ENCODE results near the gene SYNPO2. TPM values are rescaled to one million over a fixed set of nuclear protein-coding genes. Genes with fewer than 3 reads are reported as not detected.

The SYNPO2 gene
- total RNA-seq, 1 donor from 2014 or later: 2.9 TPM

DNA sequence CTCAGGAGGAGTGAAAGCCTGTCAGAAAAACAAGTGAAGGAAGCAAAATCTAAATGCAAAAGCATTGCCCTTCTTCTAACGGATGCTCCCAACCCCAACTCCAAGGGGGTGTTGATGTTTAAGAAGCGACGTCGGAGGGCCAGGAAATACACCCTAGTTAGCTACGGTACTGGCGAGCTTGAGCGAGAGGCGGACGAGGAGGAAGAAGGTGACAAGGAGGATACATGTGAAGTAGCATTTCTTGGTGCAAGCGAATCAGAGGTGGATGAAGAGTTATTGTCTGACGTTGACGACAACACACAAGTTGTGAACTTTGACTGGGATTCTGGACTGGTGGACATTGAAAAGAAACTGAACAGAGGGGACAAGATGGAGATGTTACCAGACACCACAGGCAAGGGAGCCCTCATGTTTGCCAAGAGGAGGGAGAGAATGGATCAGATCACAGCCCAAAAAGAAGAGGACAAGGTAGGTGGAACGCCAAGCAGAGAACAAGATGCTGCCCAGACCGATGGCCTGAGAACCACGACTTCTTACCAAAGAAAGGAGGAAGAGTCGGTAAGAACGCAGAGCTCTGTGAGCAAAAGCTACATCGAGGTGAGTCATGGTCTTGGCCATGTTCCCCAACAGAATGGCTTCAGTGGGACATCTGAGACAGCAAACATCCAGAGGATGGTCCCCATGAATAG lies 141.3 kb downstream of the SYNPO2 start:
- Mint-ChIP-seq H3K4me3 (ENCODE audit: unreplicated experiment) (no peak overlapping the region), H3K27me3 (ENCODE audit: unreplicated experiment) (peaks cover 1% of the 10 kb centered on the region), H3K36me3 (ENCODE audit: unreplicated experiment) (peaks cover 12% of the 10 kb centered on the region), H3K4me1 (ENCODE audit: low read depth, unreplicated experiment) (peaks cover 5% of the 10 kb centered on the region), H3K9me3 (ENCODE audit: unreplicated experiment) (peaks cover 2% of the 10 kb centered on the region), H3K27ac (ENCODE audit: unreplicated experiment) (no peak overlapping the region)
- no peak for DNase-seq
- TF ChIP-seq, protein P1, sequence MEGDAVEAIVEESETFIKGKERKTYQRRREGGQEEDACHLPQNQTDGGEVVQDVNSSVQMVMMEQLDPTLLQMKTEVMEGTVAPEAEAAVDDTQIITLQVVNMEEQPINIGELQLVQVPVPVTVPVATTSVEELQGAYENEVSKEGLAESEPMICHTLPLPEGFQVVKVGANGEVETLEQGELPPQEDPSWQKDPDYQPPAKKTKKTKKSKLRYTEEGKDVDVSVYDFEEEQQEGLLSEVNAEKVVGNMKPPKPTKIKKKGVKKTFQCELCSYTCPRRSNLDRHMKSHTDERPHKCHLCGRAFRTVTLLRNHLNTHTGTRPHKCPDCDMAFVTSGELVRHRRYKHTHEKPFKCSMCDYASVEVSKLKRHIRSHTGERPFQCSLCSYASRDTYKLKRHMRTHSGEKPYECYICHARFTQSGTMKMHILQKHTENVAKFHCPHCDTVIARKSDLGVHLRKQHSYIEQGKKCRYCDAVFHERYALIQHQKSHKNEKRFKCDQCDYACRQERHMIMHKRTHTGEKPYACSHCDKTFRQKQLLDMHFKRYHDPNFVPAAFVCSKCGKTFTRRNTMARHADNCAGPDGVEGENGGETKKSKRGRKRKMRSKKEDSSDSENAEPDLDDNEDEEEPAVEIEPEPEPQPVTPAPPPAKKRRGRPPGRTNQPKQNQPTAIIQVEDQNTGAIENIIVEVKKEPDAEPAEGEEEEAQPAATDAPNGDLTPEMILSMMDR (IDR thresholded peaks at IDR 0.05; ENCODE audit: partially characterized antibody, unreplicated experiment): no peak

DNA sequence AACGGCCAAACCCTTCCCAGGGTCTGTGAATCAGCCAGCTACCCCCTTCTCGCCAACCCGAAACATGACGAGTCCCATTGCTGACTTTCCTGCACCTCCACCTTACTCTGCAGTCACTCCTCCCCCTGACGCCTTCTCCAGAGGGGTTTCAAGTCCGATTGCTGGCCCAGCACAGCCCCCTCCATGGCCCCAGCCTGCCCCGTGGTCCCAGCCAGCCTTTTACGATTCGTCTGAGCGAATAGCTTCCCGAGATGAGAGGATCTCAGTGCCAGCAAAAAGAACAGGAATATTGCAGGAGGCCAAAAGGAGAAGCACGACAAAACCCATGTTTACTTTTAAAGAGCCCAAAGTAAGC lies 141.9 kb downstream of the SYNPO2 start:
- no peak for DNase-seq
- Mint-ChIP-seq H3K9me3 (ENCODE audit: unreplicated experiment) (peaks cover 2% of the 10 kb centered on the region), H3K27me3 (ENCODE audit: unreplicated experiment) (peaks cover 1% of the 10 kb centered on the region), H3K4me3 (ENCODE audit: unreplicated experiment) (no peak overlapping the region), H3K36me3 (ENCODE audit: unreplicated experiment) (peaks cover 12% of the 10 kb centered on the region), H3K4me1 (ENCODE audit: low read depth, unreplicated experiment) (peaks cover 5% of the 10 kb centered on the region), H3K27ac (ENCODE audit: unreplicated experiment) (no peak overlapping the region)
- TF ChIP-seq, protein P1 (IDR thresholded peaks at IDR 0.05; ENCODE audit: partially characterized antibody, unreplicated experiment): no peak

DNA sequence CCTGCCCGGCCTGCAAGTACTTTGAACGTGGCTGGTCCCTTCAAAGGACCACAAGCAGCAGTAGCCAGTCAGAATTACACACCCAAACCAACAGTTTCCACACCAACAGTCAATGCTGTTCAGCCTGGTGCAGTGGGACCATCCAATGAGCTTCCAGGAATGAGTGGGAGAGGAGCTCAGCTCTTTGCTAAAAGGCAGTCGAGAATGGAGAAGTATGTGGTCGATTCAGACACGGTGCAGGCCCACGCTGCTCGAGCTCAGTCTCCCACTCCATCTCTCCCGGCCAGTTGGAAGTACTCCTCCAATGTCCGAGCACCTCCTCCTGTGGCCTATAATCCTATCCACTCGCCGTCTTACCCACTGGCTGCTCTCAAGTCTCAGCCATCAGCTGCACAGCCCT lies 142.6 kb downstream of the SYNPO2 start:
- Mint-ChIP-seq H3K9me3 (ENCODE audit: unreplicated experiment) (peaks cover 2% of the 10 kb centered on the region), H3K36me3 (ENCODE audit: unreplicated experiment) (peaks cover 12% of the 10 kb centered on the region), H3K27ac (ENCODE audit: unreplicated experiment) (no peak overlapping the region), H3K27me3 (ENCODE audit: unreplicated experiment) (peaks cover 1% of the 10 kb centered on the region), H3K4me1 (ENCODE audit: low read depth, unreplicated experiment) (peaks cover 5% of the 10 kb centered on the region), H3K4me3 (ENCODE audit: unreplicated experiment) (no peak overlapping the region)
- TF ChIP-seq, protein P1 (IDR thresholded peaks at IDR 0.05; ENCODE audit: partially characterized antibody, unreplicated experiment): no peak
- no peak for DNase-seq

DNA sequence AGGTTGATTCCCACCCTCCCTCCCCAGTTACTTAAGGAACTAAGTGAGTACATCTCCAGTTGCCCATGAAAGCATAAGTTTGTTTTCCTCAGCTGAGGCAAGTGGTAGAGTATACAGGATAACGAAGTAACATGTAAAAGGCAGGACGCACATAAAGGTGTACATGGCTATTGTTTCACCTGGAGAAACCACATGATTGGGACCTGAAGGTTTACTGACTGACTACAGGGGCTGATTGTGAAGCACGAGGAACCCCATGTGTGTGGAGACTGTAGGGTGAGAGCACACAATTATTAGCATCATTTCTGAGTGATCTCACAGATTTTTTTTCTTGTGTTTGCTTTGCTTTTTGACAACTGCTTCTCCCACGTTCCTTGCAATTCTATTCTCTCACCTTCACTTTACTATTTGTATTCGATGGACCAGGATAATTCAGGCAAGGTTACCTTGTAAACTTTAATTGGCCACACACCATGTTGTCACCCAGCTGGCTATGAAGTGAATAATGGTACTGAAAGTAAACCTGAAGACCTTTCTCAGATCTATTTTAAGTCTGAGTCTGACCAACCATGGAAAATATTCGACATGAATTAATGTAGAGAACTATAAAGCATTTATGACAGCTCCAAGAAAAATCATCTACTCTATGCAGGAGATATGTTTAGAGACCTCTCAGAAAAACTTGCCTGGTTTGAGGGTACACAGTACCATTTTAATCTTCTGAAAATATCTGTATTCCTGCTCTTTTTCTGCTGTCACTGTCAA lies 144.4 kb downstream of the SYNPO2 start:
- TF ChIP-seq, protein P1 (IDR thresholded peaks at IDR 0.05; ENCODE audit: partially characterized antibody, unreplicated experiment): no peak
- Mint-ChIP-seq H3K36me3 (ENCODE audit: unreplicated experiment) (peaks cover 12% of the 10 kb centered on the region), H3K27ac (ENCODE audit: unreplicated experiment) (no peak overlapping the region), H3K27me3 (ENCODE audit: unreplicated experiment) (peaks cover 1% of the 10 kb centered on the region), H3K4me3 (ENCODE audit: unreplicated experiment) (no peak overlapping the region), H3K9me3 (ENCODE audit: unreplicated experiment) (peaks cover 2% of the 10 kb centered on the region), H3K4me1 (ENCODE audit: low read depth, unreplicated experiment) (no peaks in the 10 kb centered on the region)
- DNase-seq: no peak

Measured in glutamatergic neuron (in vitro differentiated cells).